ENCODE data around the gene RBMY1A1.
"Not testable (repeated sequence)": the region's sequence is repeated elsewhere in the genome, so short reads cannot be mapped to it uniquely, and the experiment has no call there.

Gene RBMY1A1

DNA sequence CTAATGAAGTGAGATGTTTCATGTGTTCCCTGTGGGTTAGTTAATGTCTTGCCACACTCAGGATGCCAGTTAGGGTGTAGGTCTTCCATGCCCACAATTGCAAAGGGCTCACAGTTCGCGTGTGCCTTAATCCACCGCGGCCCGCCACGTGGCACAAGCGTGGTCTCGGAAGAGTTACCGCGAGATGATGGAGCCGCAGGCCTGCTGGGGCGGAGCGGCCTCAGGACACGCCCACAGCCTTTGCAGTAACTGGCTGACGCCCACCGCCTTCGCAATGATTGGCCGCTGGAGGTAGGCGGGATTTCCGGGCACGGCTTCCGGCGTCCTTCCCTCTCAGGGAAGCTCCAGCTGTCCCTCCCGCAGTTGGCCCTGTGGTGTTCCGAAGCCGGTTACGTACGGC, at the start of gene RBMY1A1:
RBMY1A1 (plus strand) TSS at position 301 of the 400 bp plus-strand sequence. CDS start 2,013 bp downstream, outside the sequence.
- DNase-seq: not testable (repeated sequence)

DNA sequence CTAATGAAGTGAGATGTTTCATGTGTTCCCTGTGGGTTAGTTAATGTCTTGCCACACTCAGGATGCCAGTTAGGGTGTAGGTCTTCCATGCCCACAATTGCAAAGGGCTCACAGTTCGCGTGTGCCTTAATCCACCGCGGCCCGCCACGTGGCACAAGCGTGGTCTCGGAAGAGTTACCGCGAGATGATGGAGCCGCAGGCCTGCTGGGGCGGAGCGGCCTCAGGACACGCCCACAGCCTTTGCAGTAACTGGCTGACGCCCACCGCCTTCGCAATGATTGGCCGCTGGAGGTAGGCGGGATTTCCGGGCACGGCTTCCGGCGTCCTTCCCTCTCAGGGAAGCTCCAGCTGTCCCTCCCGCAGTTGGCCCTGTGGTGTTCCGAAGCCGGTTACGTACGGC, 23.6 kb upstream of the RBMY1A1 start, which contains the start of gene RBMY1B:
RBMY1B (plus strand) TSS at position 301 of the 400 bp plus-strand sequence. CDS start 2,013 bp downstream, outside the sequence.
- not testable (repeated sequence) for DNase-seq

DNA sequence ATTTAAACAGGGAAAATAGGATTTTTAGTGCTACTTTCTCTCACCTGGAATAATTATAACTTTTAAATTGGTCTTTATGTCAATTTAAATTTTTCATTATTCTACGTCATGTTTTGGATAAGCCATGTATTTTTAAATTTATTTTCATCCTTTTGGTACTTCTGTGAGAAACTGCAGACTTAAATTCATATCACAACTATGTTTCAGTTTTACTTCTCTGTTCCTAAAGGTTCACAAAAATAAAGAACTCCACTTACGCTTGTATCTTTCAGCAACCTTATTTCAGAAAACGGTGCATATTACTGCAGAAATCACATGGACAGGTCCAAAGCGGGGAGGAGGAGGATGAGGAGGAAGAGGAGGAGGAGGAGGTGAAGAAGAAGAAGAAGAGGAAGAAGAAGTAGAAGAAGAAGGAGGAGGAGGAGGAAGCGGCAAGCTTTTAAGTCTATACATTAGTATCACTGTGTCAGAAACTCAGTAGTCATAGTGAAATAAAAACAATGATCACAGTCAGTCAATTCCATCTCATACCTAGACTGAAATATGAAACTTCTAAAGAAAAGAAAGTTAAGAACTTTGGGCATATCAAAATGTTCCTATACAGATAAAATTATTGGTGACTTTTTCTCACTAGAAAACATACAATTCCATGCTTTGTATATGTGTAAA, 24.8 kb downstream of the RBMY1A1 start:
- not testable (repeated sequence) for DNase-seq

- no peak for DNase-seq
Measured at GRCh38 chrY:21585449-21585848, 50.8 kb downstream of the RBMY1A1 start.

- not testable (repeated sequence) for DNase-seq
Measured at GRCh38 chrY:21586454-21586853, 51.8 kb downstream of the RBMY1A1 start.

- DNase-seq: no peak
Measured at GRCh38 chrY:21592059-21592458, 57.4 kb downstream of the RBMY1A1 start.

- not testable (repeated sequence) for DNase-seq
Measured at GRCh38 chrY:21596287-21596686, 61.6 kb downstream of the RBMY1A1 start.

All from AML-193 (cell line).